HL-60 (cell line): ENCODE results near the gene SLC25A11.
A peak's percentile ranks its signal among the peaks of the same experiment; 100 is the strongest.

Source experiments
- DNase-seq, 2 experiments: peaks; one replicate each; pipeline ENCODE4 v3.0.0-alpha.2; 2010 to 2020; ENCODE audit warnings: low read depth in 1 of 2, low spot score in 1 of 2
- H3K27ac ChIP-seq: fragments of 250-450 bp; sonication (Bioruptor Pico); replicated peaks from 2 replicates; pipeline ENCODE4 v1.5.1; 2020; ENCODE audit warnings: mild to moderate bottlenecking, moderate library complexity
- H3K27me3 ChIP-seq: fragments of 250-450 bp; sonication (Bioruptor Pico); 2 replicates; pipeline ENCODE4 v1.5.1; 2021; ENCODE audit warnings: mild to moderate bottlenecking, moderate library complexity; ENCODE audit not compliant: insufficient read depth, poor library complexity, severe bottlenecking
- H3K4me3 ChIP-seq: replicated peaks from 2 replicates; pipeline ENCODE4 v1.5.1; 2011; ENCODE audit warnings: mild to moderate bottlenecking, control low read depth, low read length; ENCODE audit not compliant: insufficient read depth
- CTCF ChIP-seq: IDR thresholded peaks from one replicate; pipeline ENCODE4 v1.5.1; 2011; ENCODE audit warnings: low read length, control low read depth, inconsistent platforms; ENCODE audit not compliant: insufficient read depth
- GABPA ChIP-seq: IDR thresholded peaks from 2 replicates; pipeline ENCODE4 v1.6.1; 2012; ENCODE audit warnings: low read depth
- POLR2AphosphoS5 ChIP-seq: IDR thresholded peaks from 2 replicates; pipeline ENCODE4 v1.6.1; 2012; ENCODE audit warnings: low read depth
- REST ChIP-seq: IDR thresholded peaks from 2 replicates; pipeline ENCODE4 v1.6.1; 2012; ENCODE audit warnings: low read depth; ENCODE audit not compliant: insufficient replicate concordance
- SPI1 ChIP-seq: IDR thresholded peaks from 2 replicates; pipeline ENCODE4 v1.6.1; 2012; ENCODE audit warnings: low read depth, mild to moderate bottlenecking, borderline replicate concordance

Gene SLC25A11

GRCh38 chr17:4941319-4941610 lies 1.4 kb upstream of the SLC25A11 start:
- peak overlapping the region; percentile 95 for H3K27ac ChIP-seq
- TF ChIP-seq REST: no peak

DNA sequence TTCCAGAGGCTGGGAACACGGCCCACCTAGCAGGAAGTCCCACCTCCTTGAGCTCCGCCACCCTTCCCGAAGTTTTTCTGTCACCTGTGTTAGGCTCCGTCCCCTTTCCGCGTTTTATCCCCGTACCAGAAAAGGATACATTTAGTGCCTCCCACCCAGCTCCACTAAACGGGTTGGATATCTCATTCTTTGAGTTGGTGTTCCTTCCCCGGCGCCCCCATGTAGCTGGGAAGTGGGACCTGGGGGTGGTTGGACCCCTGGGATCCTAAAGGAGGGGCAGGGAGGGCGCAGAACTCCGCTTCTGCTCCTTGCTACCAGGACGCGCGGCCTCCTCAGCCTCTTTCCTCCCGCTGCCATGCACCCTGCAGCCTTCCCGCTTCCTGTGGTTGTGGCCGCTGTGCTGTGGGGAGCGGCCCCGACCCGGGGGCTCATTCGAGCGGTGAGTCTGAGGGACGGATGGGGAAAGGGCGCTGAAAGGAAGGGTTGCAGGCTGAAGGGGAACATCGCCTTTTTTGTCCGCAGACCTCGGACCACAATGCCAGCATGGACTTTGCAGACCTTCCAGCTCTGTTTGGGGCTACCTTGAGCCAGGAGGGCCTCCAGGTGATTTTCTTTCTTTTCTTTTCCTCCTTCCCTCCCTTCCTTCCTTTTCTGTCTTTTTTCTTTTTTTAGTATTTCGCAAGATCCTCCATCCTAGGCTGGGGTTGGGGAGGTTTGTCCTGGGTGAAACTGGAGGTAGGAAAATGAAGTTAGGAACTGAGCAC lies 891 bp upstream of the SLC25A11 start:
- Histone ChIP-seq H3K27ac (peak overlapping the region; percentile 95), H3K27me3 (no peaks in the 10 kb centered on the region), H3K4me3 (peak overlapping the region; percentile 50)
- DNase-seq: peak in 1 of 2 experiments; percentile 27
- TF ChIP-seq REST (no peak), POLR2AphosphoS5 (peak; percentile 16; the same call in 1 of the 2 replicates), GABPA (peak; percentile 73), CTCF (no peak)

More at GRCh38 chr17:4941319-4941610, 1.4 kb upstream of the SLC25A11 start:
- no peak for DNase-seq
- Histone ChIP-seq H3K4me3 (peak overlapping the region; percentile 50), H3K27me3 (no peaks in the 10 kb centered on the region)

DNA sequence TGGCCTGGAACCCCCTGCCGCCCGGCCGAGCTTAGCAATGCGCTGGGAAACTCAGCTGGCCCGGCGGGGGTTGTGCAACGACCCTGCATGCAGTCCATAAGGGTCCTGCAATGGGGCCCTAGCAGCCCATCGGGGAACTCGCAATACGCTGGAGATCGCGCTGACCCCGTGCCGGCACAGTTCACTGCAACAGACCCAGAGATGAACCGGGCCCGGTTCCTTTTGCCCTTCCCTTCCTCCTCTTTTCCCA lies 375 bp downstream of the SLC25A11 start:
- TF ChIP-seq REST (no peak), GABPA (no peak), CTCF (no peak), SPI1 (no peak), POLR2AphosphoS5 (no peak)
- DNase-seq: peak in 1 of 2 experiments; percentile 11
- H3K27me3 ChIP-seq: no peaks in the 10 kb centered on the region
- H3K4me3 ChIP-seq: peak overlapping the region; percentile 55
- H3K27ac ChIP-seq: peak overlapping the region; percentile 86
